ENCODE results near the gene IQCH.

DNA sequence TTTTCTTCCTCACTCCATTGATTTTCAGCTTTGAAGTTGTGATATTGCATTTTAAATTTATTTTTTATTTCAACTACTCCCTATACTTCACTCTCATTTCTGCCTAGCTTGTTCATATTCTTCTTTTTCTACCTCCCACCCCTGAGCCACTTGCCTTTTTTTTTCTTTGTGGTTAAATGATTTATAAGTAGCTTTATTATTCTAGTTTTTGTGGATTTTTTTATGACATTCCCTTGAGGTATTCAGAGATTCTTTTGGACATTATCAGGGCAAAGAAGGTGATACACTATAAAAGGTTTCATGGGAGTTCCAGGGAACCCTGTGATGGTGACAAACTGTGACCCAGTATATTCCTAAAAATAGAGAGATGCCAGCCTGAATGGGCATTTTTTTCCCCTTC is 269.6 kb downstream of the IQCH start:
- TF ChIP-seq, protein P1, sequence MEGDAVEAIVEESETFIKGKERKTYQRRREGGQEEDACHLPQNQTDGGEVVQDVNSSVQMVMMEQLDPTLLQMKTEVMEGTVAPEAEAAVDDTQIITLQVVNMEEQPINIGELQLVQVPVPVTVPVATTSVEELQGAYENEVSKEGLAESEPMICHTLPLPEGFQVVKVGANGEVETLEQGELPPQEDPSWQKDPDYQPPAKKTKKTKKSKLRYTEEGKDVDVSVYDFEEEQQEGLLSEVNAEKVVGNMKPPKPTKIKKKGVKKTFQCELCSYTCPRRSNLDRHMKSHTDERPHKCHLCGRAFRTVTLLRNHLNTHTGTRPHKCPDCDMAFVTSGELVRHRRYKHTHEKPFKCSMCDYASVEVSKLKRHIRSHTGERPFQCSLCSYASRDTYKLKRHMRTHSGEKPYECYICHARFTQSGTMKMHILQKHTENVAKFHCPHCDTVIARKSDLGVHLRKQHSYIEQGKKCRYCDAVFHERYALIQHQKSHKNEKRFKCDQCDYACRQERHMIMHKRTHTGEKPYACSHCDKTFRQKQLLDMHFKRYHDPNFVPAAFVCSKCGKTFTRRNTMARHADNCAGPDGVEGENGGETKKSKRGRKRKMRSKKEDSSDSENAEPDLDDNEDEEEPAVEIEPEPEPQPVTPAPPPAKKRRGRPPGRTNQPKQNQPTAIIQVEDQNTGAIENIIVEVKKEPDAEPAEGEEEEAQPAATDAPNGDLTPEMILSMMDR (conservative IDR thresholded peaks at IDR 0.05; ENCODE audit: low read depth, low read length), result no peak
- no peak for TF ChIP-seq RAD21 (IDR thresholded peaks at IDR 0.05; ENCODE audit: low read length)
